Embryonic facial prominence (tissue), 1 donor: ENCODE results near the gene MYCBP2.
"Not testable (repeated sequence)": the region's sequence is repeated elsewhere in the genome, so short reads cannot be mapped to it uniquely, and the experiment has no call there.

ENCODE experiments used
- DNase-seq: peaks from one replicate; pipeline ENCODE4 v3.0.0-alpha.2; 2016; ENCODE audit errors: extremely low spot score

MYCBP2 gene

GRCh38 chr13:77335543-77335942 lies 8.6 kb upstream of the MYCBP2 start:
- DNase-seq, result no peak

- DNase-seq, result no peak
Observed at GRCh38 chr13:77333594-77333993, 6.7 kb upstream of the MYCBP2 start.

GRCh38 chr13:77331421-77331820 lies 4.5 kb upstream of the MYCBP2 start:
- no peak for DNase-seq

- DNase-seq, result no peak
Observed at GRCh38 chr13:77329911-77330584, 3.2 kb upstream of the MYCBP2 start.

- DNase-seq, result peak; percentile 79
Observed at GRCh38 chr13:77329133-77329910, 2.4 kb upstream of the MYCBP2 start.

- no peak for DNase-seq
Observed at GRCh38 chr13:77328819-77329132, 1.9 kb upstream of the MYCBP2 start.

GRCh38 chr13:77325371-77325980 lies 1.4 kb downstream of the MYCBP2 start:
- DNase-seq, result no peak

- no peak for DNase-seq
Observed at GRCh38 chr13:77323858-77324257, 3.0 kb downstream of the MYCBP2 start.

GRCh38 chr13:77319536-77319935 lies 7.4 kb downstream of the MYCBP2 start:
- DNase-seq, result no peak

- no peak for DNase-seq
Observed at GRCh38 chr13:77318741-77319140, 8.2 kb downstream of the MYCBP2 start.

GRCh38 chr13:77316430-77316829 lies 10.5 kb downstream of the MYCBP2 start:
- DNase-seq, result no peak

GRCh38 chr13:77315509-77315908 lies 11.4 kb downstream of the MYCBP2 start:
- not testable (repeated sequence) for DNase-seq

GRCh38 chr13:77313923-77314322 lies 13.0 kb downstream of the MYCBP2 start:
- DNase-seq, result no peak

- DNase-seq, result no peak
Observed at GRCh38 chr13:77312311-77312710, 14.6 kb downstream of the MYCBP2 start.

GRCh38 chr13:77310579-77311279 lies 16.2 kb downstream of the MYCBP2 start:
- DNase-seq, result no peak

GRCh38 chr13:77310161-77310560 lies 16.7 kb downstream of the MYCBP2 start:
- DNase-seq, result no peak

GRCh38 chr13:77309254-77309653 lies 17.6 kb downstream of the MYCBP2 start:
- DNase-seq, result no peak

GRCh38 chr13:77306458-77306857 lies 20.4 kb downstream of the MYCBP2 start:
- no peak for DNase-seq

GRCh38 chr13:77305266-77305665 lies 21.6 kb downstream of the MYCBP2 start:
- no peak for DNase-seq

- no peak for DNase-seq
Observed at GRCh38 chr13:77300176-77301037, 26.5 kb downstream of the MYCBP2 start.

- no peak for DNase-seq
Observed at GRCh38 chr13:77299587-77299986, 27.3 kb downstream of the MYCBP2 start.
